GM21526 (cell line): Measurements from ENCODE around the gene CPM.
A peak's percentile ranks its signal among the peaks of the same experiment; 100 is the strongest.

Experiments used
- ATAC-seq: cut with Tn5 transposase; IDR thresholded peaks from one replicate; pipeline ENCODE4 v1.9.1; 2021; ENCODE audit warnings: moderate library complexity; ENCODE audit not compliant: unreplicated experiment, low FRiP score

Gene CPM

DNA sequence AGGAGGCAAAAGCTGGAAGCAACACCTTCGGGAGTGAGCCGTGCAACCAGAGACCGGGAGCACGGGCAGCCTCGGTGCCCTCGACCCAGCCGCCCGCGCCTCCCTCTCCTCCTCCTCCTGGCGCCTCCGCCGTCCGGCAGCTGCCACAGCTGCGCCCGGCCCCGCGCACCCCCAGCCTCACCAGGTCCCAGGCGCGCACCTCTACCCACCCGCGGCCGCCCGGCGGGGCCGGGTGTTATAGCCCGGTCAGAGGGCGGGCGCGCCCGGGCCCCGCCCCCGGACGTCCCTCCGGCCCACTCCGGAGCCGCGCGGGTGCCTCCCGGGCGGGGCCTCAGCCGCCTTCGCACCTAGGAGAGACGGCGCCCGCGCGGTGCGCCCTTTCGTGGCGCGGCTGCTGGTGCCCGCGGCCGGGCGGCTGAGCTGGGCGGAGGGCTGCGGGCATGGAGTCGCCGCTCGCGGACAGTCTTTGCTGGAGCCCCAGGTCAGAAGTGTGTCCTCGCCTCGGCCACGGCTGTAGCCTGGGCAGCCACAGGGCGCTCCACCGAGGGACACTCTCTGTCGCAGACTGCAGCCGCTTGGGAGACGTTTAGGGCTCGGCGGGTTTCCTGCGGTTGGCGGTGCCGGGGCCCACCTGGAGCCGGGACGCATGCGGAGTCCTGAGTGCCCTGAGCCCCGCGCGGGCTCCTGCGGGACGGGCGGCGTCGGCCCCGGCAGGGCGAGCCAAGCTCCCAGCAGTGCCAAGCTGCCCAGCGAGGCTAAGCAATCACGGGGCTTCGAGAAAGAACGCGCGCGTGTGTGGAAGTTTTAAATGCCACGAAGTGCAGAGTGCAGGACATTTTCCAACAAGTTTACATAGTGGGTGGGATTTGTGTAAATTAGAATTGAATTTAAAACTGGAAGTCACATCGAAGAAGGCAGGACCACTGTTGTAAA lies at the start of gene CPM:
Gene CPM, minus strand, starts transcription at position 211 of the 933 bp plus-strand sequence. CDS start 334 bp downstream, outside the sequence.
- peak; percentile 92 for ATAC-seq

DNA sequence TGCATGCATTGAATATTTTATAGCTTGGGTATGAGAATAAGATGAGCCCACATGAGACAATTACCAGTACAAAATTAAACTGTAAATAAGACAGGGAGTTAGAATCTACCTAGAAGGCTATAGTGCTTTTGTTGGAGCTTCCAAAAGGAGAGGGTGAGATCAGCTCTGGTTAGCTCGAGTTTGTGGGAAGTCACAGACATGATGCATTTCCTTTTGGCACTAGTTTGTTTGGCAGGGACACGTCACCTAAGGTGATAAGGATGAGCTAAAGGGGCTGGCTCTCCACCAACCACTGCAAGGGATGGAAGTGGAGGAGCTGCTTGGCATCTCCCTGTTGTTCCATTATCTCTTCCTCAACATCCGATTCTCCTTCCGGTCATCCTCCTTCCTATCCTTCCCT lies 48.5 kb upstream of the CPM start:
- no peak for ATAC-seq

DNA sequence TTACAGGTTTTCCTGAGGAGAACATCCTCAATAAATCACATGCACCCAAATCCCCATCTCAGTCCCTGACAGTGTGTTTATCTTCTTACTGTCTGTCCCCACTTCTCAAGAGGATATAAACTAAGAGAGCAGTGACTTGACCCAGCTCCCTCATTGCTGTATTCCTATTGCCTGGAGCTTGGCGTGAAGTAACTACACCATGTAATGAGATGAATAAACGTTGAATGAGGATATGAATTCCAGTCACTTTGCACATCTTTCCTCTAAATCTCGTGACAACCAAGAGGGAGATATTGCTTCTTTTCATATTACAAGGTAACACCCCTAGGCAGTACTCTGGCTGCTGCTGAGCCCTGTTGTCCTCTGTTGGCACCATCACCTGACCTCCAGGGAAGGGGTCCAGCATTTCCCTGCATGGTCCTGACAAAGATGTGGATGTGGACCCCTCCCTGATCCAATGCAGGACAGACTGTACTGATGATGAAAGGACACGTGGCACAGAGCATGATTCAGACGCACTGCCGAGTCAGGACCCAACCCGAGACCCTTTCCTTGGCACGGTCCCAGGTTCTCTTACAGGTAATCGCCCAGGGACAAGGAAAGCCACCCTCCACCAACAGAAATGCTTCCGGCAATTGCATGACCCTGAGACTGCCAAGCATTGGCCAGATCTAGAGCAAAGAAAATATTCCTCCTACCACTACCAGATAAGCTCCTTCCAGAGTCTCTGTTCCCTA lies 47.7 kb upstream of the CPM start:
- ATAC-seq, result no peak

DNA sequence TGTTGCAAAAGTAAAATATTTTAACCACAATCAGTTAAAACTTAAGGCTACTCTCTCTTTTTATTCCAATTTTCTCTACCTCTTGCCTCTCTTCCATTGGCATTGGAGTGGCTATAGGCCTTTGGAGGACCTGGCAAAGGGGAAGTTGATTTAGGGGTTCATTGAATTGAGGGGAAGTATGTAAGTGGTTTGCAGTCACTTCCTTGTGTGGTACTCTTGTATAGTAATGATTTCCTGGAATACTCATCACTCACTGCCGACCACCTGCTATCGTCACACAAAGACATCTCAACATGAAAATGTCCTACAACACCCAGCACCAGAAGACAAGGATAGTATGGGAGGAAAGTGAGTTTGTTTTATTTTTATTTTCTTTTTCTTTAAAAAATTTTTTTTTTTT lies 45.7 kb upstream of the CPM start:
- ATAC-seq, result no peak

DNA sequence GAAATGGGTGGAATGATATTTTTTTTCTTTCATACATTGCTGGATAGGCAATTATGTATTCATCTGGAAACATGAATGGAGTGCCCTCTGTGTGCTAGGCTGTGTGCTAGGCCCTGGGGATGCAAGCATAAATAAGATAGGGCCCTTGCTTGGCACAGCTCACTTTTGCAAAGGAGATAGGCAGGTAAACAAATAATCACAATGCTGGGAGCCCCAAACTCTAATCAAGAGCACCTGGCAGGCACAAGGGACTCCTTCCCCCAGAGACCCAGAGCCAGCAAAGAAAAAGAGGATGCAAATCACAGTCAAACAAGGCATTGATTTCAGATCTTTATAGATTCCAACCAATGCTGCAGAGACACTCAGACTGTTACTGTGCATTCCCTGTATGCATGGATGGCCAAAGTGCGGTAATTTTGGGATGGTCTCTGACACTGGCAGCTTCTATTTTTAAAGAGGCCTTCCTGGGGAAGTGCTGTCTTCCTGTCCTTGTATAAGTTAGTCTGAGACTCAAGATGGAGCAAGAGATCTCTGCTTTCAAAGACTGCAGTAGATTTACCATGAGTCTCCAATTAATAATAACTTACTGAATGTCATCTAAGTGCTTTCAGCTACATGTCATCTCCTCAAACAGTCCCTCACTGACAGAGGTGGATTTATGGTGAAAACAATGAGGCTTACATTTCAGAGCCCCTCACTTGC lies 45.1 kb upstream of the CPM start:
- ATAC-seq, result no peak

DNA sequence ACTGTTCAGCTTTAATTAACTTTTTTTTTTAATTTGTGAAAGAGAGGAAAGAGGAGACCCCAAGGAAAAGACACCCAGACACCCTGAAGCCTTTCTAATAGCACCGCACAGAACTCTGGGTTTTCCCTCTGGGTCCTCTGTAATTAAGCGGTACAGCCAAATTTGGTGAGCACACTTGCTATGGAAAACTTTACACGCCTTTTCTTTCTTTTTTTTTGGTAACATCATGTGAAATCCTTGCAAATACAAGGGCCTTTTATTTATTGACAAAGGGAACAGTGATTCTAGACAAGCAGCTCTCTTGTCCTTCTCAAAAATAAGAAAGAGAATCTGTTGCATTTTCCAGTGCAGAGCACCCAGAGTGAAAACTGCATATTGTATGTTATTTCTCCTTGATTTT lies 44.4 kb upstream of the CPM start:
- no peak for ATAC-seq

DNA sequence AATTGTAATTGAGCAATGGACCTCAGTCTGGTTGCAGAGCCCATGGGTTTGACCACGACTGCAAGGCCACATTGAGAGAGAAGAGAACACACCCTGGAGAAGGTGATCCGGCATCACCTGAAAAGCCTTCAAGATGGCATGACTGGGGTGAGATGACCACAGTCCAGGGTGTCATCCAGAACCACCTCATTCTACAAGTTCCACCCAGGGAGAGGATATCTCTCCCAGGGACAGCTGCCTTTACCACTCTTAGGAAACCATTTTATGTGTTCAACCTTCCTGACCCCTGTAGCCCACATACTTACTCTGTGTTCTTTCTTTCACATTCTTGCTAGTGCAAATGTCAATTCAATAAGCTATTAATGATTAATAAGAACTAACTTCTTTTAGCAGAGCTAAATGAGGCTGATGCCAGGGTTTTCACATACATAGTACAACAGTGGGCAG lies 43.4 kb upstream of the CPM start:
- ATAC-seq, result no peak

DNA sequence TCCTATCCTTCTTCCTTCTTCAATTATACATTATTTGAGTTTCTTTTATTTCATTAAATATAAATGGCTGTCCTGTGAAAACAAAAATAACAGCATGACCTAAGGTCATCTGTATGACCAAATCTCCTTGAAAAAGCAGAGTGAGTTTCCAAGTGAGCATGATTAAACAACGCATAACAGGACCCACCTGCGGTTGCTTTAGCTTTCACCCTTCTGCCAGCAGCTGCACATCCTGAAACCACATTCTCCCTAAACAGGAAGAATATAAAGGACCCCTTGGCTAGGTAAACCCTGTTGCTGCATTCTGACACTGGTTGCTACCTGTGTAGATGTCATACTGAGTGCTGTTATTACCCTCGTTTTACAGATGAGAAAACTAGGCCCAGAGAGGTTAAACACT lies 42.8 kb upstream of the CPM start:
- no peak for ATAC-seq

DNA sequence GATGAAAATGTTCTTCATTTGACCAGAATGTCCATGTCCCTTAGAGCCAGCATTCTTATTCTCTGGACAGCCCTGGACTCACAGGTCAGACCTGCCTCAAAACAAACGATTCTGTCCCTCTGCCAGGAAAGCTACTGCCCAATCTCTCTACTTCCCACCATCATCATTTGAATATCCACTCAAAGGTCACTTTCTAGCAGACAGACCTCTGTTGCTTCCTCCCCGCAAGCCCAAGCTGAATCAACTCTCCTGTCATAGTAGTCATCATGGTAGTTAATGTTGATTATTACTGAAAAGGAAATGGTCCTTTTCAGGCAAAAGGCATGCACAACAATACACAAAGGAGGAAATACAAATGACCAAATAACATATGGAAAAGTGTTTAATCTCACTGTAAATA lies 39.6 kb upstream of the CPM start:
- no peak for ATAC-seq

DNA sequence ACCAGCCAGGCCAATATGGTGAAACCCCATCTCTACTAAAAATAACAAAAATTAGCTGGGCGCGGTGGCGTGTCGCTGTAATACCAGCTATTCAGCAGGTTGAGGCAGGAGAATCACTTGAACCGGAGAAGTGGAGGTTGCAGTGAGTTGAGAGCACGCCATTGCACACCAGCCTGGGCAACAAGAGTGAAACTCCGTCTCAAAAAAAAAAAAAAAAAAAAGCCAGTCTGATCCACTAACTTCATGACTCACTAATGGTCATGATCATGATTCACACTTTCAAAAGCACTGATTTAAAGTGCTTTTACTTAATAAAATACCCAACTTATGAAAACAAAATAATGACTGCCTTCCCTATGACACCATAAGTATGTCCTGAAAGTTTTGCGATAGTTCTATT lies 38.4 kb upstream of the CPM start:
- no peak for ATAC-seq

DNA sequence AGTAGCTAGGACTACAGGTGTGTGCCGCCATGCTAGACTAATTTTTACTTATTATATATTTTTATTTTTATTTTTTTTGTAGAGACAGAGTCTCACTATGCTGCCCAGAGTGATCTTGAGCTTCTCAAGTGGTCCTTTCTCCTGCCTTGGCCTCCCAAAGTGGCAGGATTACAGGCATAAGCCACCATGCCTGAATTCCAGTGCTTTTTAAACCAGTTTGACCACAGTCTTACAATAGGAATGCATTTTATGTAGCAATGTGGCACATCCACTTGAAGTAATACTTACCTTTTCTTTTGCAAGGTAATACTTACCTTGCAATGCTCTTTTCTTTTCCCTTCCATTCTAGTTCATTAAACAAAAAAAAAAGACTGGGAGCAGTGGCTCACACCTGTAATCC lies 38.0 kb upstream of the CPM start:
- ATAC-seq, result no peak

DNA sequence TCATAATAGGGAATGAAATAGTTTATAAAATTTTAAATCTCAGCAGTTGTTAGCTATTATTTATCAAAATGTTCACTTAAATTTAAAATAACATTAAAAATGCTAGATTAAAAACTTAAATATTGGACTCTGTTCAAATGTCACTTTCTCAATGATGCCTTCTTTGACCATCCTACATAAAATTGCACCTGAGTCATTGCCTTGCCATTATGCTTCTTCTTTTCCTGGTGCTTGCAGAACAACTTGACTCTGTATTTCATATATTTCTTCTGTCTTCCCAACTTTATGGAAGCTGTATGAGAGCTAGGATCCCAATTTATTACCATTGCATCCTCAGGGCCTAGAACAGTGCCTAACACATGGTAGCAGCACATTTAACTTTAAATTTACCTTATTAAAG lies 37.3 kb upstream of the CPM start:
- ATAC-seq, result no peak

DNA sequence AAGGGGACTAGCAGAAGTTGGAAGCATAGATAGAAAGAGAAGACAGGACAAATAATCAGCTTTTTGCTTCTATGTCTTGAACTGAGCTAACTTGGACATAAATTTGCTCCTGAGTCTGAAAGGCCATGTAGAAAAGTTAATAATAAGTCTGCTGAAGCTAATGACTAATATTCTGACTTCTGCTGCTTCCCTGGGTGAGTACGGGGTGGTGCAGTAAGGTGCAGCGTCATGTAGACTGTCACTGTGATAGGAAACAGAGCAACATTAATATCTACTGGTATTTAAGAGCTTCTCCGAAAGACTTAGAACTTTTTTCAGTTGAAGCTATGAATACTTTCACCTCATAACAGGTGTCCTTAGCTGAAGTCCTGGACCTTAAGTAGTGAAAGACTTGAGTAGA lies 34.1 kb upstream of the CPM start:
- no peak for ATAC-seq

DNA sequence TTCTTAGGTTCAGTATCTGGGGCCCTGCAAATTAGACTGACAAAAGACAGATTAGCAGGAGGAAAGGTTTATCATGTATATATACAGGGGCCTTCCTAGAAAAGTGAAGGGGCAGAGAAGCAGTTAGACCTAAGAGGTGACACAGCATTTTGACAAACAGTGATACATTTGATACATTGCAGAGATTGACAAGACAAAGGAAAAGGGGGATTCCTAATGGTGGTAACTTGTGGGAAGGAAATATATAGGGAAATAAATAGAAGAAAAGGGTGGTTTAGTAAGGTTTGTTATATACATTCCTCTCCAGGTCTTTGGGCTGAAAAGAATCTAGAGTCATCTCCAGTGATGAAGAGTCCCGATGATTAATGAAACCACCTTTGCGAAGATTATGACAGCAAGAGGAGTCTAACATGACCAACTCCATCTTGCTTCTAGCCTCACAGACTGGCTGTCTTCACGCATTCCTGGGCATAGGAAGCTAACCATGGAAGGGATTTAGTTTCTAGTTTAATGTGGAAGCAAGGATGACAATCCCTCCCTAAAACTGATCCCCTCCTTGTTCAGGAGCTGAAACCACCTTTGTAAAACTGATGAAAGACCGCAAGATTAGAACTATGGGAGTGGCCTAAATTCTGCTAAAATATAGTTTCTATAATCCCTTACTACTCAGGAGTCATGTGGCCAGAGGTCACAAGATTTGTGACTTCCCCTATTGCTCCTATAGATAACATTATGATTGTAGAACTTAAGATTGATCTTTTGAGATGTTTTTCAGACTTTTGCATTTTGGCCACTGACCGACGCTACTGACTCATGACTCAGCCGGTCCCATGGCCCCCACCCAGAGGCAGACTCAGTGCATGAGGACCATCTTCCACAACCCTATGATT lies 31.1 kb upstream of the CPM start:
- no peak for ATAC-seq

DNA sequence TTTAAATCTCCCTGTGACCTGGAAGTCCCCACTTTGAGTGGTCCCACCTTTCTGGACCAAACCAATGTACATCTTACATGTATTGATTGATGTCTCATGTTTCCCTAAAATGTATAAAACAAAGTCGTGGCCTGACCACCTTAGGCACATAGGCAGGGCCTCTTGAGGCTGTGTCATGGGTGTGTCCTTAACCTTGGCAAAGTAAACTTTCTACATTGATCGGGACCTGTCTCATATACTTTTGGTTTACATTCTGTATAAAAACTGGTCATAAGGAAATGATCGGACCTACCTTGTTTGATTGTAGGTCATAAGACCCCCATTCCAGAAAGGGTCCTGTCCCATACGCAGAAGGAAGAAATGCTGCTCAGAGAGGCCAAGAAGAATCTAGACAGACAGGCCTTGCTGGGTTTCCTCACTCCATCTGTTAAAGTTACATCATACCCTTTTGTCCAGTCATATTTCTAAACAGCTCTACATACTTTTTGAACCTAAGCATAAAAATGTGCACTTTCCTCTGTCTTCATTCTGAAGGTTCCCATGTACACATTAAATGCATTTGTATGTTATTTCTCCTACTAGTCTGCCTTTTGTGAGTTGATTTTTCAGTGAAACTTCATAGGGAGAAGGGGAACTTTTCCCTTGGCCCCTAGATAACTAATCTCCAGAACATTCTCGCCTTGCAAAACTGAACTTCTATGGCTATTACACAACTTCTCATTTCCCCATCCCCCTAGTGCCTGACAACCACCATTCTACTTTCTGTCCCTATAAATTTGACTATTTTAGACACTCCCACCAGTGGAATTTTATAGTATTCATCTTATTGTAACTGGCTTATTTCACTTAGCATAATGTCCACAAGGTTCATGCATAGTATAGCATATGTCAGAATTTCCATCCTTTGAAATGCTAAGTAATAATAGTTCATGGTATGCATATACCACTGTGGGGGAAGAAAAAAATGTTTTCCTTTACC lies 30.2 kb upstream of the CPM start:
- no peak for ATAC-seq

DNA sequence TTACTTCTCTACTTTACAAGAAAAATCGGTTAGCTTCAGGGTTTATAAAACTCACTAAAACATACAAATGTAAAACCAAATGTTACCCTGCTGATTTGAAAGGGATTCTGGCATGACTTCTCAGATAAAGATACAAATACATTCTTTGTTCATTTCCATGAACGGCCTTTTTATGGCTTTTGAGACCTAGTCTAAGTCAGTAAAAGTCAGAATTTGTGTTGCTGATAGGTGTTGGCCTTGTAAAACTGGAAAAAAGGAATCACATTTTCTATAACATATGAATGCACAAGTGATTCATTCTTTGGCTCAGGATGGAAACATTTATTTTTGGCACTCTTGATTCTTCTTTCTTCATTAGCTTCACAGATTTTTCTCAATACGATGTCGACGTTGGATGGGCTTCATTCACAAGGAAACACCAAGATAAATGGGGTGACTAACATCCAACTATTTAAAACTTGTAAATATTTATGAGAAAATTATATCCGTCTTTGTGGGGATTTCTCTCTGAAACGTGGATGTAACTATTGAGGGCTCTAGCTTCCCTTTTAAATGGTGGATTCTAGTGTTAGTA lies 27.0 kb upstream of the CPM start:
- no peak for ATAC-seq

DNA sequence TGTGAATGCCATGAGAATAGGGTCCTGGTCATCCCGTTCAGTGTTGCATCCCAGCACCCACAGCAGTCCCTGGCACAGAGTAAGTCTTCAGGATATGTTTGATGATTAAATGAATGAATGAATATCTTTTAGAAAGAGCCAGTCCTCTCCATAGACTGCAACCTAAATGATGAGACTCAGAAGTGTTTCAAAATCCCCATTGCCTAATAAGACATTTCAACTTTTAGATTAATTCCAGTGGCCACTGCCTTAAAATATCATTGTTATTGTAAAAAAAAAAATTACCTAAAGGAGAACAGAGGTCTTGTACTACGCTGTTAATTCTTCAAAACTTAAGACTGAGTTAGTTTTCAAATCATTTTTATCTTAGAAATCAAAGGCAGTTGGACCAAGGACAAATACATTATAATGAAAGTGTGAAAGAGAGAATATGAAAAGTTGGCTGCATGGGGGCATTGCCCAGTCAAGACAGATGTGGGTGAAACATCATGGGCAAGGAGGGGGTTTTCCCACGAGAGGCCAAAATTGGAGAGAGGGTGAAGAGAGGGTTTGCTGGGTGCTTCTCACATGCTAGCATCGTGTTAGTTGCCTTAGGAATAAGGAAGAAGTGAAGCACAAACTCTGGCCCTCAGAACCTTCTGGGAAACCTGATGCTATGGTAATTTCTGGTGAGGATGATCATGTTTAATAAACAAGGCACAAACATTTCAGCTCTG lies 26.3 kb upstream of the CPM start:
- ATAC-seq, result no peak

DNA sequence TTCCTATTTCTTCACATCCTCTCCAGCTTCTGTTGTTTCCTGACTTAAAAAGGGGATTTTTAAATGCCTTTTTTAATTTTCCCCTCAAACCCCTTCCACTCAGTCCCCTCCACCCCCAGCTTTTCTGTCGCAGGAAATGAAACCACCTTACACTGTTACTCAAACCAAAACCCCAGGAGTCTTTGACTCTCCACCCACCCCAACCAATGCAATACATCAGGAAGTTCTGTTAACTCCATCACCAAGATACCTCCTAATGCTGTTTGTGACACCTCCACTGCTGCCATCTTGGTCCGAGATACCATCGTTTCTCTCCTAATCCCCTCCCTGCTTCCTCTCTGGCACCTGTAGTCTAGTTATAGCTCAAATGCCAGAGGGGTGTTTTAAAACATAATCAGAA lies 25.4 kb upstream of the CPM start:
- ATAC-seq, result peak; percentile 93
